Gastroesophageal sphincter (tissue), 3 donors: ENCODE measurements around the gene WIPF1.

Source experiments
- CTCF ChIP-seq, 4 experiments: fragments of 200-600 bp in 2 of 4; fragments of 450-650 bp in 2 of 4; sonication (generic) in 1 of 4; IDR thresholded peaks; one replicate each; pipeline ENCODE4 v1.5.1; 2017 to 2019; ENCODE audit warnings: antibody characterized with exemption in 4 of 4, mild to moderate bottlenecking in 2 of 4, moderate library complexity in 2 of 4
- POLR2A ChIP-seq, 2 donors: fragments of 450-650 bp; IDR thresholded peaks; one replicate each; pipeline ENCODE4 v1.6.1; 2017; ENCODE audit warnings: antibody characterized with exemption in 2 of 2, mild to moderate bottlenecking in 2 of 2, moderate library complexity in 1 of 2
- POLR2AphosphoS5 ChIP-seq: sonication (generic); formaldehyde crosslinking; IDR thresholded peaks from one replicate; pipeline ENCODE4 v1.6.1; 2017; ENCODE audit warnings: antibody characterized with exemption

GRCh38 chr2:174555998-174556397, 41.6 kb downstream of the WIPF1 start:
- TF ChIP-seq CTCF (IDR thresholded peaks at IDR 0.05) = no peak
- no peak for TF ChIP-seq POLR2A (IDR thresholded peaks at IDR 0.05)
- TF ChIP-seq POLR2AphosphoS5 = no peak
